Activated naive CD8-positive, alpha-beta T cell treated with anti-CD3 and anti-CD28 coated beads for 36 hours (primary cell): ENCODE measurements around the gene LAG3. TPM values are rescaled to one million over a fixed set of nuclear protein-coding genes. Genes with fewer than 3 reads are reported as not detected.

ENCODE experiments used
- DNase-seq: peaks from one replicate; pipeline ENCODE4 v3.0.0; 2021
- H3K27ac Mint-ChIP-seq: one replicate; pipeline ENCODE4 v1.8.0; 2022; ENCODE audit warnings: mild to moderate bottlenecking, moderate library complexity, mixed read lengths
- H3K27me3 Mint-ChIP-seq: one replicate; pipeline ENCODE4 v1.8.0; 2022; ENCODE audit warnings: mild to moderate bottlenecking, mixed read lengths
- H3K36me3 Mint-ChIP-seq: one replicate; pipeline ENCODE4 v1.8.0; 2021; ENCODE audit warnings: mild to moderate bottlenecking, mixed read lengths
- H3K4me1 Mint-ChIP-seq: one replicate; pipeline ENCODE4 v1.8.0; 2021; ENCODE audit warnings: mixed read lengths
- H3K4me3 Mint-ChIP-seq: one replicate; pipeline ENCODE4 v1.8.0; 2022; ENCODE audit warnings: mild to moderate bottlenecking, moderate library complexity, mixed read lengths
- H3K9me3 Mint-ChIP-seq: one replicate; pipeline ENCODE4 v1.8.0; 2022; ENCODE audit warnings: mixed read lengths
- total RNA-seq, 2 experiments: library from RNA; stranded (reverse); gene quantifications; one replicate each; pipeline ENCODE4 v1.2.3, GENCODE V29; 2021

The LAG3 gene
- total RNA-seq, 2 experiments from 2014 or later: 64.8 to 67.7 TPM

GRCh38 chr12:6747216-6747615 lies 25.1 kb upstream of the LAG3 start:
- H3K36me3 Mint-ChIP-seq: peaks cover 46% of the 10 kb centered on the region

GRCh38 chr12:6748761-6749160 lies 23.6 kb upstream of the LAG3 start:
- DNase-seq: no peak
- Mint-ChIP-seq H3K36me3 (peaks cover 42% of the 10 kb centered on the region), H3K27ac (no peak overlapping the region), H3K9me3 (no peaks in the 10 kb centered on the region), H3K4me3 (no peak overlapping the region), H3K4me1 (peaks cover 27% of the 10 kb centered on the region), H3K27me3 (no peaks in the 10 kb centered on the region)

More at GRCh38 chr12:6747216-6747615, 25.1 kb upstream of the LAG3 start:
- H3K4me1 Mint-ChIP-seq: peaks cover 37% of the 10 kb centered on the region
- no peaks in the 10 kb centered on the region for H3K9me3 Mint-ChIP-seq
- peak overlapping the region; percentile 68 for H3K27ac Mint-ChIP-seq
- no peak overlapping the region for H3K4me3 Mint-ChIP-seq
- no peaks in the 10 kb centered on the region for H3K27me3 Mint-ChIP-seq
- no peak for DNase-seq

GRCh38 chr12:6750506-6750905 lies 21.8 kb upstream of the LAG3 start:
- Mint-ChIP-seq H3K4me1 (peaks cover 26% of the 10 kb centered on the region), H3K9me3 (no peaks in the 10 kb centered on the region), H3K36me3 (peaks cover 32% of the 10 kb centered on the region), H3K4me3 (no peak overlapping the region), H3K27ac (no peak overlapping the region), H3K27me3 (no peaks in the 10 kb centered on the region)
- DNase-seq: no peak

GRCh38 chr12:6751767-6752166 lies 20.6 kb upstream of the LAG3 start:
- peak overlapping the region; percentile 92 for H3K4me3 Mint-ChIP-seq
- H3K27me3 Mint-ChIP-seq: no peaks in the 10 kb centered on the region
- H3K27ac Mint-ChIP-seq: peak overlapping the region; percentile 96
- H3K4me1 Mint-ChIP-seq: peaks cover 20% of the 10 kb centered on the region
- no peak for DNase-seq
- no peaks in the 10 kb centered on the region for H3K9me3 Mint-ChIP-seq
- H3K36me3 Mint-ChIP-seq: peaks cover 25% of the 10 kb centered on the region

- Mint-ChIP-seq H3K36me3 (peaks cover 22% of the 10 kb centered on the region), H3K27ac (peak overlapping the region; percentile 96), H3K27me3 (peaks cover 3% of the 10 kb centered on the region), H3K4me1 (peaks cover 20% of the 10 kb centered on the region), H3K4me3 (peak overlapping the region; percentile 92), H3K9me3 (no peaks in the 10 kb centered on the region)
- DNase-seq: peak; percentile 53
These were observed 20.0 kb upstream of the LAG3 start for GRCh38 chr12:6752167-6752920.

GRCh38 chr12:6752921-6753771 lies 19.2 kb upstream of the LAG3 start, which contains the start of gene MLF2:
MLF2 (minus strand) TSS chr12:6753141; CDS start chr12:6752334, 807 bp downstream.
- H3K27ac Mint-ChIP-seq: peak within 1 kb of the TSS; percentile 96
- H3K4me1 Mint-ChIP-seq: peaks cover 20% of the 10 kb centered on the region
- H3K9me3 Mint-ChIP-seq: no peaks in the 10 kb centered on the region

GRCh38 chr12:6753772-6754356 lies 18.5 kb upstream of the LAG3 start:
- Mint-ChIP-seq H3K36me3 (peaks cover 11% of the 10 kb centered on the region), H3K4me3 (peak overlapping the region; percentile 92)

More at GRCh38 chr12:6752921-6753771, 19.2 kb upstream of the LAG3 start, which contains the start of gene MLF2:
- peak; percentile 98 for DNase-seq
- Mint-ChIP-seq H3K4me3 (peak within 1 kb of the TSS; percentile 92), H3K36me3 (peaks cover 13% of the 10 kb centered on the region), H3K27me3 (peaks cover 3% of the 10 kb centered on the region)

GRCh38 chr12:6754411-6754810 lies 17.9 kb upstream of the LAG3 start:
- peaks cover 3% of the 10 kb centered on the region for H3K27me3 Mint-ChIP-seq
- H3K27ac Mint-ChIP-seq: no peak overlapping the region
- no peaks in the 10 kb centered on the region for H3K9me3 Mint-ChIP-seq
- peak overlapping the region; percentile 30 for H3K4me3 Mint-ChIP-seq
- H3K4me1 Mint-ChIP-seq: peaks cover 24% of the 10 kb centered on the region
- H3K36me3 Mint-ChIP-seq: peaks cover 10% of the 10 kb centered on the region
- DNase-seq: no peak

More at GRCh38 chr12:6753772-6754356, 18.5 kb upstream of the LAG3 start:
- no peaks in the 10 kb centered on the region for H3K9me3 Mint-ChIP-seq
- peak overlapping the region; percentile 96 for H3K27ac Mint-ChIP-seq
- H3K4me1 Mint-ChIP-seq: peaks cover 24% of the 10 kb centered on the region
- H3K27me3 Mint-ChIP-seq: peaks cover 3% of the 10 kb centered on the region
- DNase-seq: no peak

- Mint-ChIP-seq H3K36me3 (no peaks in the 10 kb centered on the region), H3K4me1 (peaks cover 15% of the 10 kb centered on the region), H3K4me3 (no peak overlapping the region), H3K9me3 (no peaks in the 10 kb centered on the region), H3K27ac (no peak overlapping the region), H3K27me3 (peaks cover 9% of the 10 kb centered on the region)
- DNase-seq: no peak
These were observed 15.2 kb upstream of the LAG3 start for GRCh38 chr12:6757028-6757690.

GRCh38 chr12:6758506-6759095 lies 13.7 kb upstream of the LAG3 start:
- H3K36me3 Mint-ChIP-seq: no peaks in the 10 kb centered on the region
- H3K27me3 Mint-ChIP-seq: peaks cover 22% of the 10 kb centered on the region
- peaks cover 11% of the 10 kb centered on the region for H3K4me1 Mint-ChIP-seq
- no peak overlapping the region for H3K27ac Mint-ChIP-seq
- DNase-seq: no peak
- H3K9me3 Mint-ChIP-seq: no peaks in the 10 kb centered on the region
- H3K4me3 Mint-ChIP-seq: no peak overlapping the region

- Mint-ChIP-seq H3K36me3 (peaks cover 4% of the 10 kb centered on the region), H3K4me3 (no peak overlapping the region), H3K27ac (no peak overlapping the region), H3K27me3 (peaks cover 34% of the 10 kb centered on the region), H3K4me1 (peaks cover 12% of the 10 kb centered on the region), H3K9me3 (no peaks in the 10 kb centered on the region)
- DNase-seq: no peak
These were observed 12.6 kb upstream of the LAG3 start for GRCh38 chr12:6759741-6760140.

- Mint-ChIP-seq H3K36me3 (peaks cover 7% of the 10 kb centered on the region), H3K27me3 (peaks cover 60% of the 10 kb centered on the region)
These were observed 8.9 kb upstream of the LAG3 start for GRCh38 chr12:6763380-6763779.

GRCh38 chr12:6764011-6764828 lies 8.1 kb upstream of the LAG3 start:
- H3K9me3 Mint-ChIP-seq: no peaks in the 10 kb centered on the region
- H3K27me3 Mint-ChIP-seq: peaks cover 69% of the 10 kb centered on the region
- peaks cover 29% of the 10 kb centered on the region for H3K4me1 Mint-ChIP-seq
- H3K36me3 Mint-ChIP-seq: peaks cover 7% of the 10 kb centered on the region
- H3K27ac Mint-ChIP-seq: peak overlapping the region; percentile 53
- peak; percentile 36 for DNase-seq
- H3K4me3 Mint-ChIP-seq: peak overlapping the region; percentile 51

More at GRCh38 chr12:6763380-6763779, 8.9 kb upstream of the LAG3 start:
- no peak overlapping the region for H3K27ac Mint-ChIP-seq
- peaks cover 28% of the 10 kb centered on the region for H3K4me1 Mint-ChIP-seq
- H3K4me3 Mint-ChIP-seq: no peak overlapping the region
- H3K9me3 Mint-ChIP-seq: no peaks in the 10 kb centered on the region
- DNase-seq: no peak
